Body of pancreas (tissue), 4 donors: ENCODE results near the gene C1QTNF4. TPM values are rescaled to one million over a fixed set of nuclear protein-coding genes. Genes with fewer than 3 reads are reported as not detected.
A peak's percentile ranks its signal among the peaks of the same experiment; 100 is the strongest.

Experiments used
- ATAC-seq: fragments of 150-250 bp; one replicate; pipeline ENCODE4 v1.9.1; 2016
- DNase-seq, 4 donors: peaks; one replicate each; pipeline ENCODE4 v3.0.0-alpha.2; 2019
- H3K27ac ChIP-seq, 4 donors: fragments of 200-600 bp; sonication (generic); 1 replicate in 3 of 4; 2 replicates in 1 of 4; pipeline versions ENCODE4 v1.5.1 to v1.6.1; 2016 to 2019; ENCODE audit warnings: mild to moderate bottlenecking in 1 of 4, mixed read lengths in 1 of 4, moderate library complexity in 1 of 4
- H3K27me3 ChIP-seq, 2 donors: fragments of 200-600 bp; sonication (generic); one replicate each; pipeline ENCODE4 v1.6.0; 2016; ENCODE audit warnings: mild to moderate bottlenecking in 1 of 2
- H3K36me3 ChIP-seq, 2 donors: fragments of 200-600 bp; sonication (generic); replicated peaks in 1 of 2; 2 replicates each; pipeline ENCODE4 v1.5.1; 2016; ENCODE audit warnings: low read depth in 2 of 2; ENCODE audit not compliant: insufficient read depth in 1 of 2
- H3K4me1 ChIP-seq: fragments of 200-600 bp; sonication (generic); one replicate; pipeline ENCODE4 v1.6.0; 2016
- H3K4me3 ChIP-seq, 2 donors: fragments of 200-600 bp; sonication (generic); 1 replicate in 1 of 2; 2 replicates in 1 of 2; pipeline ENCODE4 v1.5.1; 2016 to 2019
- H3K9me3 ChIP-seq, 3 donors: fragments of 200-600 bp; sonication (generic); 1 replicate in 2 of 3; 2 replicates in 1 of 3; pipeline ENCODE4 v1.5.1; 2016
- POLR2A ChIP-seq, 3 donors: fragments of 450-650 bp; IDR thresholded peaks; one replicate each; pipeline ENCODE4 v1.6.1; 2016; ENCODE audit warnings: antibody characterized with exemption in 3 of 3, mild to moderate bottlenecking in 2 of 3
- WGBS, 2 donors: methylation state at CpG; one replicate each; pipeline ENCODE4 v1.1.5; 2017; 5-methylcytosine and 5-hydroxymethylcytosine counted together
- intact Hi-C: fragments of 100-400 bp; cut with DNase I; formaldehyde crosslinking; loops from one replicate; pipeline ENCODE4 v1.15.1; 2023
- total RNA-seq, 2 donors: library from RNA; depleted of rRNA; stranded (reverse); fragments of >200 nt; gene quantifications; one replicate each; pipeline ENCODE4 v1.1.0, GENCODE V29; 2016
- TF ChIP-seq, protein P1 (sequence below), 7 experiments: fragments of 450-650 bp in 4 of 7; fragments of 200-600 bp in 3 of 7; sonication (generic) in 3 of 7; IDR thresholded peaks; one replicate each; pipeline ENCODE4 v1.5.1; 2016 to 2019; ENCODE audit warnings: antibody characterized with exemption in 7 of 7

C1QTNF4 gene
- total RNA-seq, 2 donors from 2014 or later = 0.33 to 1.8 TPM

DNA sequence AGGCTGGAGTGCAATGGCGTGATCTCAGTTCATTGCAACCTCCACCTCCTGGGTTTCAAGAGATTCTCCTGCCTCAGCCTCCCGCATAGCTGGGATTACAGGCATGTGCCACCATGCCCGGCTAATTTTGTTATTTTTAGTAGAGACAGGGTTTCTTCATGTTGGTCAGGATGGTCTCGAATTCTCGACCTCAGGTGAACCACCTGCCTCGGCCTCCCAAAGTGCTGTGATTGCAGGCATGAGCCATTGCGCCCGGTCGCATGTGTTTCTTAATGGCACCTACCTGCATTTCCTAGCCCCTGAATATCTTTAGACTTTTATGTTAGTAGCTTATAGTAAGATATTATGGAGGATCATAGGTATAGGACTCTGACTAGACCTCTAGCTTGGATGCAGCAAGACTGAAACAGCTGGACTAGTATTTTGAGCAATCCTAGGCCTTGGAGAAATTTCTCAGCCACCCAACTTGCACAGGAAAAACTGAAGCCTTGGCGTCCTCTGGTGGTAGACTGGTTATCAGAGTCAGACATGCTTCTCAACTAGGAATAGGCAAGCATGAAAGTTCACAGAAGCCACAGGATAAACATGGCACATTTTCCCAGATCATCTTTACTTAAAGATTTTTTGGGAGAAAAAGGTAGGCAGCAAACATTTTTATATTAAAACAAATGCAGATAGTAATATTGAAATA is 22.7 kb upstream of the C1QTNF4 start:
- Histone ChIP-seq H3K9me3 (no peaks in the 10 kb centered on the region), H3K36me3 (peaks cover 0 to 16% of the 10 kb centered on the region in 2 donors), H3K4me3 (no peak overlapping the region), H3K4me1 (no peaks in the 10 kb centered on the region), H3K27ac (no peak overlapping the region), H3K27me3 (no peaks in the 10 kb centered on the region)
- intact Hi-C loops = no loop called here
- ATAC-seq (no peak), DNase-seq (peak; percentile 27 to 71 (median 37))
- WGBS, 2 donors = 79 to 84% methylated on average over 10 of the region's 10 CpGs
- no peak for TF ChIP-seq POLR2A (IDR thresholded peaks at IDR 0.05)
- TF ChIP-seq, protein P1, sequence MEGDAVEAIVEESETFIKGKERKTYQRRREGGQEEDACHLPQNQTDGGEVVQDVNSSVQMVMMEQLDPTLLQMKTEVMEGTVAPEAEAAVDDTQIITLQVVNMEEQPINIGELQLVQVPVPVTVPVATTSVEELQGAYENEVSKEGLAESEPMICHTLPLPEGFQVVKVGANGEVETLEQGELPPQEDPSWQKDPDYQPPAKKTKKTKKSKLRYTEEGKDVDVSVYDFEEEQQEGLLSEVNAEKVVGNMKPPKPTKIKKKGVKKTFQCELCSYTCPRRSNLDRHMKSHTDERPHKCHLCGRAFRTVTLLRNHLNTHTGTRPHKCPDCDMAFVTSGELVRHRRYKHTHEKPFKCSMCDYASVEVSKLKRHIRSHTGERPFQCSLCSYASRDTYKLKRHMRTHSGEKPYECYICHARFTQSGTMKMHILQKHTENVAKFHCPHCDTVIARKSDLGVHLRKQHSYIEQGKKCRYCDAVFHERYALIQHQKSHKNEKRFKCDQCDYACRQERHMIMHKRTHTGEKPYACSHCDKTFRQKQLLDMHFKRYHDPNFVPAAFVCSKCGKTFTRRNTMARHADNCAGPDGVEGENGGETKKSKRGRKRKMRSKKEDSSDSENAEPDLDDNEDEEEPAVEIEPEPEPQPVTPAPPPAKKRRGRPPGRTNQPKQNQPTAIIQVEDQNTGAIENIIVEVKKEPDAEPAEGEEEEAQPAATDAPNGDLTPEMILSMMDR (IDR thresholded peaks at IDR 0.05) = peak in 6 of 7 experiments; percentile 17 to 56 (median 40)

DNA sequence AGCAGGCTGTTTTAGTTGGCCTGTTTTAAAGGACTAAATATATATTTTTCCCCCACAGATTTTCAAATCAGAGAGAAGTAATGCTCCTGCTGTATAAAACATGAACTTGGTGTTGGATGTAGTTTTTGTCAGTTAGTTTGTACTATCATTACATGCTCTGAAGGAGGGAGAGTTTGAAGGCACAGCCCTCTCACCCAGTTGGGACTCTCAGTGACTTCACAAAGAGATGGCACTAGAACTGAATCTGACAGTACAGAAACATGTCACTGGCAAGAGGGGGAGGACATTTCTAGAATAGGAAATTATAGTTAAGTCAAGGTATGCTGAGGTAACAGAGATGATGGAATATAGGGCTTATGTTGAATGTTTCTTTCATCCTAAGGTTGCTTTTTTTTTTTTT is 21.0 kb upstream of the C1QTNF4 start:
- intact Hi-C loops = no loop called here
- H3K4me1 ChIP-seq = no peaks in the 10 kb centered on the region
- ATAC-seq (no peak), DNase-seq (no peak)
- peaks cover 0 to 8% of the 10 kb centered on the region in 2 donors for H3K36me3 ChIP-seq
- no peak overlapping the region for H3K4me3 ChIP-seq
- H3K27ac ChIP-seq = no peak overlapping the region
- H3K27me3 ChIP-seq = no peaks in the 10 kb centered on the region
- TF ChIP-seq, protein P1 (IDR thresholded peaks at IDR 0.05) = no peak
- no peak for TF ChIP-seq POLR2A (IDR thresholded peaks at IDR 0.05)
- H3K9me3 ChIP-seq = no peaks in the 10 kb centered on the region

DNA sequence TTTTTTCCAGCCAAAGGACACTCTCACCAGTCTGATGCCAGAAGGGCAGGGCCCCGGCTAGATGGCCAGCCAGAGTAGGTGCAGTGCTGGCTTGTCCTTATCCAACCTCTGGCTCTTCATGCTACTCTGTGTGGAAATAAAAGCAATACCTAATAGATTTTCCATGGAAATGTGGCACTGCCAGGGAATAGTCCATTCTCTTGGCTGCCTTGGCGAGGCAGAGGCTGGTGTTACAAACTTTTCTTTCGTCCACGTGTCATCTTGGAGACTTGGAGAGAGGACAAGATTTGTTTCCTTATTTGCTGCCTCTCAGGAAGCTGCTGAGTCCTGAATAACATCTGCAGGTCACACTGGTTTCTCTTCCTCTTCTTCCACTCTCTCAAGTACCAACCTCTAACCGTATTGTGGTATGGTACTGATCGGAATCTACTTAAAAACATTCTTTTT is 17.2 kb upstream of the C1QTNF4 start:
- intact Hi-C loops = no loop called here
- TF ChIP-seq POLR2A (IDR thresholded peaks at IDR 0.05) = no peak
- Histone ChIP-seq H3K9me3 (no peaks in the 10 kb centered on the region), H3K36me3 (no peaks in the 10 kb centered on the region), H3K4me1 (no peaks in the 10 kb centered on the region), H3K27me3 (no peaks in the 10 kb centered on the region), H3K4me3 (no peak overlapping the region), H3K27ac (no peak overlapping the region)
- DNase-seq = no peak
- no peak for ATAC-seq
- WGBS, 2 donors = 63 to 84% methylated on average over 6 of the region's 6 CpGs

DNA sequence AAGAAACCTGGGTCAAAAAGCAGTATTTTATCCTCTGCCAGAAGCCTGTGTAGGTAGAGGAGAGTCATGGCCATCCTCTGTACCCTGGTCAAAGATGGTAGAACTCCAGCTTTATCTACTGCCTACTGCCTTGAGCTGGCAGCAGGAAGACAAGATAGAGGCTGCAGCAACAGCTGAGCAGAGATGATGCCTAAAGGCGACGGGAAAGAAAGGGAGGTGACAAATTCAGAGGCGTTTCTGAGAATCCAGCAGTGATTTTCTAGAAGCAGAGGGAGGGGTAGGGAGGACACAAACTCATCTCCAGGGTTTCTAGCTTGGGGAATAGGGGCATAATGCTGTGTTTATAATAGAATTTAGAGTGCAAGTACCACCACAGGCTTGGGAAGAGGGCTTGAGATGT is 15.5 kb upstream of the C1QTNF4 start:
- intact Hi-C loops = no loop called here
- Histone ChIP-seq H3K27me3 (no peaks in the 10 kb centered on the region), H3K36me3 (no peaks in the 10 kb centered on the region), H3K4me1 (peaks cover 12% of the 10 kb centered on the region), H3K4me3 (no peak overlapping the region), H3K27ac (no peak overlapping the region), H3K9me3 (no peaks in the 10 kb centered on the region)
- TF ChIP-seq, protein P1 (IDR thresholded peaks at IDR 0.05) = no peak
- TF ChIP-seq POLR2A (IDR thresholded peaks at IDR 0.05) = no peak
- ATAC-seq = no peak
- 72 to 77% methylated on average over 3 of the region's 3 CpGs for WGBS, 2 donors
- no peak for DNase-seq

DNA sequence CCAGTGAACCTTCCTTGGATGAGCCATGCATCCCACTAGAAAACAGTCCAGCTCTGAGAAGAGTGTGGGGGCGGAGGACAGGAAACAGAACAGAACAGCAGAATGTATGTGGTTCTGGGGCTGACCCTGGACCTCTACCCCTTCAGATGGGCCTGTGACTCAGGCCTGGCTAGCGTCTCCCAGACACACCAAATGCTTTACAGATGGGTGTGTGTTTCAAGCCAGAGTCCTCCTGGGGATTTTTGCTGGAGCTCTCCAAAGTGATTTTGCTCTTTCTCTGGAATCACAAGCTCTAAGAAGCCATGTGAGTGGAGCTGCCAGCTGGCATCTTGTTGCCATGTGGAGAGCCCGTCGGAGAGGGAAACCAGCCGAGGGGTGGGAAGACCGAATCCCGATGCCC is 13.2 kb upstream of the C1QTNF4 start:
- DNase-seq (peak in 2 of 4 donors; percentile 29 to 56), ATAC-seq (peak; percentile 56)
- H3K4me3 ChIP-seq = no peak overlapping the region

More for the DNA sequence above, 13.2 kb upstream of the C1QTNF4 start:
- 71 to 85% methylated on average over 6 to 7 of the region's 7 CpGs for WGBS, 2 donors
- no peaks in the 10 kb centered on the region for H3K9me3 ChIP-seq
- H3K36me3 ChIP-seq = no peaks in the 10 kb centered on the region
- TF ChIP-seq, protein P1 (IDR thresholded peaks at IDR 0.05) = no peak
- no peak for TF ChIP-seq POLR2A (IDR thresholded peaks at IDR 0.05)
- H3K4me1 ChIP-seq = peaks cover 12% of the 10 kb centered on the region
- intact Hi-C loops = no loop called here
- no peaks in the 10 kb centered on the region for H3K27me3 ChIP-seq
- H3K27ac ChIP-seq = no peak overlapping the region
